Effector memory CD4-positive, alpha-beta T cell (primary cell): ENCODE measurements around the gene MTR.

Experiments
- DNase-seq, 3 donors: peaks; one replicate each; pipeline ENCODE4 v3.0.0-alpha.2; 2020
- H3K27ac ChIP-seq: 2 replicates; pipeline ENCODE4 v1.7.0; 2013; ENCODE audit warnings: mild to moderate bottlenecking, low read length, moderate library complexity; ENCODE audit not compliant: insufficient read depth, poor library complexity, severe bottlenecking
- H3K27me3 ChIP-seq: replicated peaks from 2 replicates; pipeline ENCODE4 v1.7.0; 2013; ENCODE audit warnings: mild to moderate bottlenecking, low read length; ENCODE audit not compliant: insufficient read depth, control insufficient read depth, poor library complexity, severe bottlenecking
- H3K36me3 ChIP-seq: 2 replicates; pipeline ENCODE4 v1.7.0; 2013; ENCODE audit warnings: mild to moderate bottlenecking, low read length, moderate library complexity; ENCODE audit not compliant: control insufficient read depth, insufficient read depth
- H3K4me1 ChIP-seq: 2 replicates; pipeline ENCODE4 v1.7.0; 2013; ENCODE audit warnings: low read length, mild to moderate bottlenecking; ENCODE audit not compliant: control insufficient read depth, insufficient read depth, poor library complexity, severe bottlenecking
- H3K4me3 ChIP-seq: 2 replicates; pipeline ENCODE4 v1.7.0; 2013; ENCODE audit warnings: low read length, low read depth, mild to moderate bottlenecking; ENCODE audit not compliant: insufficient read depth, poor library complexity, severe bottlenecking
- H3K9me3 ChIP-seq: 2 replicates; pipeline ENCODE4 v1.7.0; 2013; ENCODE audit warnings: mild to moderate bottlenecking, low read length, moderate library complexity; ENCODE audit not compliant: control insufficient read depth

MTR gene

DNA sequence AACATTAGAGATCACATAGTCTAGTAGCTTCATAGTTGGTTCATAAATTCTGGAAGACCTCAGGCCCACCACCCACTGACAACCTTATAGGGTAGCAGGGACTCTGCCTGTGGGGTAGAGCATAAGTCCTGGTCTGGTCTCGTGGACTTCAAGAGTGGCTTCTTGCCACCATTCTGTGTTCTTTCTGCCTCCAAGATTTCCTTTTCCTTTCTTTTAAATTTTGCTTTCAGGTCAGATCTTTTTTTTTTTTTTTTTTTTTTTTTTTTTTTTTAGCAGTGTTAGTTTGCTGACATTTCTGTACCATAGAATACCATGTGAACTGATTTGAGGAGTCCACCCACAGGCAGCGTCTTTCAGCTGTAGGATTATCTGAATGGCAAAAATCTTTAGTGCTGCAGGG is 28.5 kb downstream of the MTR start:
- H3K36me3 ChIP-seq = peaks cover 55% of the 10 kb centered on the region
- no peak overlapping the region for H3K27ac ChIP-seq
- H3K27me3 ChIP-seq = no peaks in the 10 kb centered on the region

DNA sequence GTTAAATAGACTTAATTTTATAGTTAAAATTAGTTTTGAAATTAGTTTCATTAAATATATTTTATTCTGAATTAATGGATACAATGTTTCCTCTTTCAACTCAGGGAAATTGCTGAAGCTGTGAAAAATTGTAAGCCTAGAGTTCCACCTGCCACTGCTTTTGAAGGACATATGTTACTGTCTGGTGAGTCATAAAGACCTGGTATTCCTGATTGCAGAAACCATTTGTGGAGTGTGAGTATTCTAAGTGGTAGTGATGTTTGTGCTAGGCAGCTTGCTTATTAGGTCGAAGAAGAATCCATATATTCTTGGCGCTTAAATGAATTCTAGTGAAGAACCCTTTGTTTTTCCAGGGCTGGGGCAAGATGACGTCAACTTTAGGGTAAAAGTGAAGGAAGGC is 34.0 kb downstream of the MTR start:
- no peak overlapping the region for H3K27ac ChIP-seq
- no peaks in the 10 kb centered on the region for H3K27me3 ChIP-seq
- no peak overlapping the region for H3K4me3 ChIP-seq
- no peaks in the 10 kb centered on the region for H3K9me3 ChIP-seq
- no peaks in the 10 kb centered on the region for H3K4me1 ChIP-seq
- DNase-seq = no peak
- peaks cover 81% of the 10 kb centered on the region for H3K36me3 ChIP-seq

More for the DNA sequence above, 28.5 kb downstream of the MTR start:
- Histone ChIP-seq H3K9me3 (no peaks in the 10 kb centered on the region), H3K4me3 (no peak overlapping the region), H3K4me1 (no peaks in the 10 kb centered on the region)
- no peak for DNase-seq

DNA sequence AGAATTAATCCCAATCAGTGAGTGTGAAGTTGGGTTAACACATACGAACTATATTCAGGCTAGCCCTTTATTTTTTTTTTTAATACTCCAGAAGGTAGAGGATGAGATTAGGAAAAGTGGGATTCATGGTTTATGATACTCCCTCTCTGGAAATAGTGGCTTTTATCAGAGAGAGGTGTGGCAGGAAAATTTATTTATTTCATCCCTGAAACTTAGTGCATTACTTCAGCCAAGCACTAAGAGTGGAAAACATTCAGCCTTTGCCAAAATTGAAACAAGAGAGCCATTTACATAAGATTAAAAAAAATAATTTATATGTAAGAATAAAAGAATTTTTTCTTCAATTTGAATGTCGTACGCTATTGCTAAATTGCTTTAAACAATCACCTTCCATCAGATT is 35.0 kb downstream of the MTR start:
- DNase-seq = no peak
- Histone ChIP-seq H3K27ac (no peak overlapping the region), H3K36me3 (peaks cover 84% of the 10 kb centered on the region), H3K4me3 (no peak overlapping the region), H3K4me1 (no peaks in the 10 kb centered on the region), H3K27me3 (no peaks in the 10 kb centered on the region), H3K9me3 (no peaks in the 10 kb centered on the region)

DNA sequence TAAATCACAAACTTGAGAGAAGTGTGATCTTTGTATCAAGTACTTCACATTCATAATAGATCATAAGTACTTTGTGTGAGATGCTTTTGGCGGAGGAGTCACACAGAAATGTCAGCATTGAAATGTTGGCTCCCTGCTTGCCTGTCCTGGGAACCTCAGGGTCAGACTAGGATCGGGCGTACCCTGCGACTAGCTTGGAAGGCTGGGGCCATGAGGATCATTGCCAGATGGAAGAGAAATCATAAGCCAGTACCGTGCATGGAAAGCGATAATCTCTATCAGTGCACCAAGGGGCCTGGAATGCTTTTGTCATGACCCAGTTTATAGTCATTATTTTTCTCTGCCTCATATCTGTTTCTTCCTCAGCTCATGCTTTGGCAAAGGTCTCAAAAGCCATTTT is 35.5 kb downstream of the MTR start:
- no peaks in the 10 kb centered on the region for H3K9me3 ChIP-seq
- peaks cover 82% of the 10 kb centered on the region for H3K36me3 ChIP-seq
- H3K4me1 ChIP-seq = no peaks in the 10 kb centered on the region
- DNase-seq = no peak
- no peaks in the 10 kb centered on the region for H3K27me3 ChIP-seq
- H3K27ac ChIP-seq = no peak overlapping the region
- no peak overlapping the region for H3K4me3 ChIP-seq

DNA sequence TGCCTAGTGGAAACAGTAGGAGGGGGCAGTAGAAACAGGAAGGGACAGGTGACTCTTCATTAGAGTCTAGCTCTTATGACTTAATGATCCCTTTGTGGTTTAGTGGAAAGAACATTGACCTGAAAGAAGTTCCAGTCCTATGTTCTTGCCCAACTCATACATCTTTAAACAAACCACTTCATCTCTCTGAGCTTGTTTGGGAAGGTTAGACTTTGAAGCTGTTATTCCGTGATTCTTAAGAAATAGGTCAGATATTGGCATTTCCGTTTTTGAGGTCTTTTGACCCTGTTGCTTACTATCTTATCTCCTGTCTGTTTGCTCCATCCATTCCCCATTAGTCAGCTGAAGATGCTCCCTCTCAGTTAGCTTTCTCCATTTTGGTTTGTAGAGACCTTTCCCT is 38.5 kb downstream of the MTR start:
- DNase-seq = no peak
- no peak overlapping the region for H3K27ac ChIP-seq
- H3K27me3 ChIP-seq = no peaks in the 10 kb centered on the region
- H3K4me3 ChIP-seq = no peak overlapping the region
- H3K9me3 ChIP-seq = no peaks in the 10 kb centered on the region
- no peaks in the 10 kb centered on the region for H3K4me1 ChIP-seq
- H3K36me3 ChIP-seq = peaks cover 85% of the 10 kb centered on the region

DNA sequence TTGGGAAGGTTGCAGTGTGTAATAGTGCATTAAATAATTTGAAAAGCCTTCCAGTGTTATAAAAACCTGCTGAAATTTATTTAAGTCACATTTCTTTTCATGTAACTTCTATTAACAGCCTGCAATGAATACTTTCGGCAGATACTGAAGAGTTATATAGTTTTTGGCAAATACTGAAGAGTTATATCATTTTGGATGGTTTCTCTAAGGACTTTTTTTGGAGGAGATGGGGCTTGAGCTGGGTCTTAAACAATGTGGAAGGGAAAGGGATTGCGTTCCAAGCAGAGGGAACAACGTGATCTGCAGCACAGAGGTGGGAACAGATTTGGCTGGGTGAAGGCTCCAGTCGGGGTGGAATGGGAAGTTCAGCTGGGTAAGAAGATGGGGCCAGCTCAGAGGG is 39.8 kb downstream of the MTR start:
- no peak overlapping the region for H3K4me3 ChIP-seq
- no peaks in the 10 kb centered on the region for H3K4me1 ChIP-seq
- H3K27me3 ChIP-seq = no peaks in the 10 kb centered on the region
- no peak overlapping the region for H3K27ac ChIP-seq
- H3K9me3 ChIP-seq = no peaks in the 10 kb centered on the region
- no peak for DNase-seq
- H3K36me3 ChIP-seq = peaks cover 82% of the 10 kb centered on the region

DNA sequence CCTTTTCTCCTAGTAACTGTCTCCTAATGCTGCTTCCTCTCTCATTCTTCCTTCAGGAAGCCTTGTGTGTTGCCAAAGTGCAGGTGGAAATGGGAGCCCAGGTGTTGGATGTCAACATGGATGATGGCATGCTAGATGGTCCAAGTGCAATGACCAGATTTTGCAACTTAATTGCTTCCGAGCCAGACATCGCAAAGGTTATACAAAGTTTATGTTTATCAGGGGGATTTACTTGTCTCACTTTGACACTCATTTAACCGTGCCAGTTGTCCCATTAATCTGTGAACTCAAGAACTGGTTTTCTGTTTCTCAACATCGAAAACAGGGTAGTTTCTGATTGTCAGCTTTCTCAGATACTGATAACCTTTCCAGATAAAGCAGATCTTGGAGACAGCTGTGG is 40.4 kb downstream of the MTR start:
- Histone ChIP-seq H3K4me3 (no peak overlapping the region), H3K4me1 (no peaks in the 10 kb centered on the region), H3K9me3 (no peaks in the 10 kb centered on the region), H3K36me3 (peaks cover 83% of the 10 kb centered on the region), H3K27ac (no peak overlapping the region), H3K27me3 (no peaks in the 10 kb centered on the region)
- no peak for DNase-seq

DNA sequence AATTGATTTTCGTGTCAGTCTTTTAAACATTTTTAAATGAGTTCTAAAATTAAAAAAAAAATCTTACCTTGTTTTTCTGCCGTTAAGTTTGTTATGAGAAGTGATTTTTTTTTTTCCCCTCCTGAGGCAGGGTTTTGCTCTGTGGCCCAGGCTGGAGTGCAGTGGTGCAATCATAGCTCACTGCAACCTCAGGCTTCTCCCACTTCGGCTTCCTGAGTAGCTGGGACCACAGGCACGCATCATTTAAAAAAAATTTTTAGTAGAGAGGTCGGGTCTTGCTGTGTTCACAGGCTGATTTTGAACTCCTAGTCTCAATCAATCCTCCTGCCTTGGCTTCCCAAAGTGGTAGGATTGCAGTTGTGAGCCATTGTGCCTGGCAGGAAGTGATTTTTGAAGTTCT is 41.1 kb downstream of the MTR start:
- Histone ChIP-seq H3K9me3 (no peaks in the 10 kb centered on the region), H3K27ac (no peak overlapping the region), H3K36me3 (peaks cover 77% of the 10 kb centered on the region), H3K4me1 (no peaks in the 10 kb centered on the region), H3K4me3 (no peak overlapping the region), H3K27me3 (no peaks in the 10 kb centered on the region)
- no peak for DNase-seq

DNA sequence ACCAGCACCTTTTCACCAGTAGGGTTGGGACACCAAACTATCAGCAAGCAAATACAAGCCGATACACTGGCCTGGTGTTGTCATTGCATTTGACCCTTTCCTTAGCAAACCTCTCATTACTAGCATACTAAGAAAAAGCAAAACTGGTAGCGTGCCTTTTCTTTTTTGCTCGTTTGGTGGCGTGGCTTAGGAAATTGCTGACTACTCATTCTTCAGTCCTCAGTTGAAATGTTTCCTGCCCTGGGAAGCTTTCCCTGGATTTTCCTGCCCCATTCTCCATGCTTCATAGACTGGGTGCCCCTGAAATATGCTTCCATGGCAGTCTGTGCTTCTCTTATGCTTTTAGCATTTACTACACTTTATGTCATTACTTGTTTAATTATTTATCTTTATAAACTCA is 42.0 kb downstream of the MTR start:
- no peaks in the 10 kb centered on the region for H3K27me3 ChIP-seq
- no peaks in the 10 kb centered on the region for H3K4me1 ChIP-seq
- H3K27ac ChIP-seq = no peak overlapping the region
- peaks cover 74% of the 10 kb centered on the region for H3K36me3 ChIP-seq
- DNase-seq = no peak
- H3K9me3 ChIP-seq = no peaks in the 10 kb centered on the region
- no peak overlapping the region for H3K4me3 ChIP-seq

DNA sequence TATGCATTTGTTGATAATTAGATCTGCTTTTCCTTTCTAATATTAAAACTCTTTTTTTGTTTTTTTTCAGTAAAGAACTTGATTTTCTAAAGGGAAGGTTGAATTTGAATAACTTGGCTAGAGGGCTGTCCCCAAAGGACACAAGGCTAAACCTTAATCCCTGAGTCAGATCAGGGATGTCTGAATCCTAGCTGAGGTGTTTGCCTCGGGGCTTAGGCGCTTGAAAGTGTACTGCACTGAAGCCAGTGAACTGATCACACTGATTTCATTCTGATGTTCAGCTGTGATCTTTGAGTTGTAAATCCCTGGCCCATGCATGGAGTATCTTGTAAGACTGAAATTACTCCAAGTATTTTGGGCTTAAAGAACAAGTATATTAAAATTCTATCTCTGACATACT is 42.8 kb downstream of the MTR start:
- H3K9me3 ChIP-seq = no peaks in the 10 kb centered on the region
- H3K4me1 ChIP-seq = no peaks in the 10 kb centered on the region
- no peak for DNase-seq
- H3K36me3 ChIP-seq = peaks cover 67% of the 10 kb centered on the region
- no peak overlapping the region for H3K4me3 ChIP-seq
- no peaks in the 10 kb centered on the region for H3K27me3 ChIP-seq
- H3K27ac ChIP-seq = no peak overlapping the region

DNA sequence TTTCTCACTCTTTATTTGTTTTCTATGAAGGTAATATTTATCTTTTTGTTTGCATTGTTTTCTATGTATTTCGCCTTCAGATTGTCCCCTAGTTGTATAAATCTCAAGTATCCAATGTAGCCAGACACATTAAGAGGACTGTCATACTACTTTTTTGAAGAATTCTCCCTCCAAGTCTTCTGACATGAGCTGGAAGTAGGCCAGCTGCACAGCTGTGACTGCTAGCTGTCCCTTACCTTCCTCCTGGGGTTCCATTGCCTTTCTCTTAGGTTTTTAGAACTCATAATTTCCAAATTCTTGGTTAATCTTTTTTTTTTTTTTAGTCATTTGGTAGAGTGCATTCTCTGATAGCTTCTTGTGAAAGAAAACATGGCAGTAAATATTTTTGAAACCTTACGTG is 46.2 kb downstream of the MTR start:
- Histone ChIP-seq H3K4me1 (no peaks in the 10 kb centered on the region), H3K4me3 (no peak overlapping the region), H3K9me3 (no peaks in the 10 kb centered on the region), H3K27ac (no peak overlapping the region), H3K27me3 (no peaks in the 10 kb centered on the region), H3K36me3 (peaks cover 45% of the 10 kb centered on the region)
- DNase-seq = no peak
